HepG2 (cell line): Measurements from ENCODE around the gene ZGRF1. TPM values are rescaled to one million over a fixed set of nuclear protein-coding genes. Genes with fewer than 3 reads are reported as not detected.

Experiments used
- ATAC-seq: fragments of 200-7000 bp; cut with Tn5 transposase; 3 replicates; pipeline ENCODE4 v1.9.1; 2020; ENCODE audit warnings: mild to moderate bottlenecking, moderate library complexity
- BruUV-seq: library from RNA; stranded (reverse); fragments of 400-500 nt; replicated peaks from 2 replicates; lab custom pipeline; 2021; lab: Mats Ljungman, UMichigan
- CTCF ChIA-PET: fragments of 300-600 bp; formaldehyde crosslinking; extraction: SDS; loops from one replicate; lab custom pipeline; 2021; ENCODE audit warnings: low total read pairs, inconsistent platforms, low intra/inter-chr PET ratio; lab: Yijun Ruan, JAX
- POLR2A ChIA-PET: fragments of 350-600 bp; sonication (Branson Sonifier 250); formaldehyde crosslinking; loops from one replicate; lab custom pipeline; 2020; ENCODE audit warnings: antibody characterized with exemption, inconsistent platforms; lab: Yijun Ruan, JAX
- DNase-seq: peaks from one replicate; pipeline ENCODE4 v3.0.0-alpha.2; 2015; ENCODE audit warnings: low spot score
- FAIRE-seq: peaks from 3 replicates; lab custom pipeline; 2011; peaks lifted over from hg19 to GRCh38; lab: Jason Lieb, UNC
- H2AFZ ChIP-seq: one replicate; pipeline ENCODE4 v1.6.1; 2011; ENCODE audit warnings: low read length, inconsistent platforms
- H3K27ac ChIP-seq: fragments of 300-600 bp; 3 replicates; pipeline ENCODE4 v1.8.0; 2011; ENCODE audit warnings: mixed run types, mild to moderate bottlenecking, mixed read lengths, low read length, inconsistent platforms; ENCODE audit not compliant: insufficient read depth; ENCODE audit errors: extremely low read length
- H3K27me3 ChIP-seq, 2 experiments: fragments of 200-600 bp in 1 of 2; 2 replicates in 1 of 2; 3 replicates in 1 of 2; pipeline versions ENCODE4 v1.6.0 to v1.8.0; 2011; ENCODE audit warnings: low read length in 2 of 2, mild to moderate bottlenecking in 2 of 2, moderate library complexity in 2 of 2, inconsistent platforms in 1 of 2; ENCODE audit not compliant: insufficient read depth in 2 of 2, control insufficient read depth in 1 of 2
- H3K36me3 ChIP-seq, 2 experiments: fragments of 200-600 bp in 1 of 2; replicated peaks in 1 of 2; 2 replicates in 1 of 2; 3 replicates in 1 of 2; pipeline versions ENCODE4 v1.5.1 to v1.8.0; 2011; ENCODE audit warnings: low read length in 2 of 2, inconsistent platforms in 1 of 2; ENCODE audit not compliant: insufficient read depth in 2 of 2, control insufficient read depth in 1 of 2
- H3K4me1 ChIP-seq: 2 replicates; pipeline ENCODE4 v1.5.1; 2012; ENCODE audit warnings: low read length, inconsistent platforms; ENCODE audit not compliant: insufficient read depth
- H3K4me2 ChIP-seq: 2 replicates; pipeline ENCODE4 v1.6.0; 2011; ENCODE audit warnings: low read depth, low read length, inconsistent platforms
- H3K4me3 ChIP-seq, 3 experiments: fragments of 200-600 bp in 1 of 3; sonication (generic), shearing (Covaris generic) in 1 of 3; replicated peaks in 1 of 3; 2 replicates each; pipeline ENCODE4 v1.5.1; 2011 to 2016; ENCODE audit warnings: low read length in 3 of 3, inconsistent platforms in 2 of 3, low read depth in 2 of 3, mild to moderate bottlenecking in 2 of 3, control low read depth in 1 of 3, mixed read lengths in 1 of 3; ENCODE audit not compliant: insufficient read depth in 1 of 3
- H3K79me2 ChIP-seq: one replicate; pipeline ENCODE4 v1.6.1; 2011; ENCODE audit warnings: low read length, inconsistent platforms; ENCODE audit not compliant: insufficient read depth
- H3K9ac ChIP-seq: 2 replicates; pipeline ENCODE4 v1.6.0; 2011; ENCODE audit warnings: mild to moderate bottlenecking, low read depth, low read length, inconsistent platforms; ENCODE audit not compliant: insufficient read depth
- H3K9me3 ChIP-seq: 2 replicates; pipeline ENCODE4 v1.5.1; 2012; ENCODE audit warnings: mild to moderate bottlenecking, low read length
- H4K20me1 ChIP-seq: 2 replicates; pipeline ENCODE4 v1.6.0; 2011; ENCODE audit warnings: inconsistent platforms, mild to moderate bottlenecking, low read length, moderate library complexity; ENCODE audit not compliant: insufficient read depth
- AFF4 ChIP-seq: sonication (generic); formaldehyde crosslinking; IDR thresholded peaks from 2 replicates; pipeline ENCODE4 v1.4.0; 2020; ENCODE audit warnings: missing genetic modification reagents
- BRD4 ChIP-seq: sonication (generic); formaldehyde crosslinking; IDR thresholded peaks from 2 replicates; pipeline ENCODE4 v1.4.0; 2020; ENCODE audit warnings: missing genetic modification reagents
- HDAC6 ChIP-seq: fragments of 200-600 bp; sonication (generic); IDR thresholded peaks from 2 replicates; pipeline ENCODE4 v1.7.0; 2017; ENCODE audit warnings: mild to moderate bottlenecking, antibody characterized with exemption, low read length, low read depth
- NONO ChIP-seq, 2 experiments: fragments of 450-650 bp in 1 of 2; sonication (generic) in 1 of 2; formaldehyde crosslinking in 1 of 2; IDR thresholded peaks in 1 of 2; conservative IDR thresholded peaks in 1 of 2; 2 replicates each; pipeline versions ENCODE4 v1.6.1 to v1.8.0; 2017 to 2022; ENCODE audit warnings: mild to moderate bottlenecking in 1 of 2, missing genetic modification reagents in 1 of 2, moderate library complexity in 1 of 2
- SPEN ChIP-seq: sonication (generic); formaldehyde crosslinking; IDR thresholded peaks from 2 replicates; pipeline ENCODE4 v1.5.1; 2020; ENCODE audit warnings: low read depth, mild to moderate bottlenecking, missing genetic modification reagents
- TRIM24 ChIP-seq: sonication (generic); formaldehyde crosslinking; IDR thresholded peaks from 2 replicates; pipeline ENCODE4 v1.8.0; 2022; ENCODE audit warnings: mild to moderate bottlenecking, missing genetic modification reagents
- ZBED4 ChIP-seq: sonication (generic); formaldehyde crosslinking; IDR thresholded peaks from 2 replicates; pipeline ENCODE4 v1.4.0; 2020; ENCODE audit warnings: missing genetic modification reagents, borderline replicate concordance
- ZBTB21 ChIP-seq: sonication (generic); formaldehyde crosslinking; IDR thresholded peaks from 2 replicates; pipeline ENCODE4 v1.4.0; 2020; ENCODE audit warnings: missing genetic modification reagents
- ZBTB38 ChIP-seq: sonication (generic); formaldehyde crosslinking; IDR thresholded peaks from 2 replicates; pipeline ENCODE4 v1.5.1; 2020; ENCODE audit warnings: mild to moderate bottlenecking, missing genetic modification reagents
- ZFYVE20 ChIP-seq: sonication (generic); formaldehyde crosslinking; IDR thresholded peaks from 2 replicates; pipeline ENCODE4 v1.8.0; 2023; ENCODE audit warnings: low read depth, mild to moderate bottlenecking, moderate library complexity, missing genetic modification reagents, borderline replicate concordance
- ZNF367 ChIP-seq: sonication (generic); formaldehyde crosslinking; IDR thresholded peaks from 2 replicates; pipeline ENCODE4 v1.4.0; 2020; ENCODE audit warnings: missing genetic modification reagents, borderline replicate concordance
- ZNF512 ChIP-seq: sonication (generic); formaldehyde crosslinking; IDR thresholded peaks from 2 replicates; pipeline ENCODE4 v1.4.0; 2020; ENCODE audit warnings: mild to moderate bottlenecking, missing genetic modification reagents
- ZNF563 ChIP-seq: sonication (generic); formaldehyde crosslinking; IDR thresholded peaks from 2 replicates; pipeline ENCODE4 v1.8.0; 2022; ENCODE audit warnings: mild to moderate bottlenecking, moderate library complexity, missing genetic modification reagents
- ZNF577 ChIP-seq: sonication (generic); formaldehyde crosslinking; IDR thresholded peaks from 2 replicates; pipeline ENCODE4 v1.4.0; 2020; ENCODE audit warnings: mild to moderate bottlenecking, low read depth, missing genetic modification reagents, borderline replicate concordance
- ZNF672 ChIP-seq: sonication (generic); formaldehyde crosslinking; IDR thresholded peaks from 2 replicates; pipeline ENCODE4 v1.8.1; 2022; ENCODE audit warnings: missing genetic modification reagents
- WGBS: methylation state at CpG from one replicate; pipeline ENCODE4 v1.1.6; 2017; ENCODE audit warnings: low lambda C conversion rate; 5-methylcytosine and 5-hydroxymethylcytosine counted together
- in situ Hi-C: cut with HindIII; loops from 2 replicates; pipeline ENCODE4 v1.10.0; 2017; ENCODE audit warnings: low pct_unique_long_range_greater_than_20kb; ENCODE audit not compliant: extremely low pct_ligation_motif_present
- intact Hi-C: fragments of 100-400 bp; cut with micrococcal nuclease; formaldehyde crosslinking; loops from one replicate; pipeline ENCODE4 v1.10.0; 2022; ENCODE audit not compliant: unreplicated experiment
- polyA plus RNA-seq, 8 experiments: library from polyadenylated mRNA; depleted of rRNA in 3 of 8; stranded (reverse) in 7 of 8; unstranded in 1 of 8; fragments of >200 nt; fragmentation: Illumina TruSeq in 4 of 8; extraction: Trizol in 4 of 8; gene quantifications; 2 replicates each; pipeline versions ENCODE4 v1.2.1 to v1.2.3, GENCODE V29; 2011 to 2016; ENCODE audit warnings: low read depth in 4 of 8, missing spikeins in 1 of 8, mixed read lengths in 1 of 8; ENCODE audit not compliant: insufficient read depth in 1 of 8
- total RNA-seq, 5 experiments: library from RNA; depleted of rRNA; stranded (reverse); fragments of >200 nt; fragmentation: Illumina TruSeq; extraction: Trizol; gene quantifications; 2 replicates each; pipeline ENCODE4 v1.2.3, GENCODE V29; 2016; ENCODE audit warnings: low read depth in 1 of 5

ZGRF1 gene
- total and polyA plus RNA-seq, 2 of the 13 experiments (the other 11 are each of a cell fraction or from before 2014, with no cell fraction given) = 8.6 to 15.9 TPM

- Histone ChIP-seq H3K27ac (no peak overlapping the region), H3K4me1 (no peaks in the 10 kb centered on the region), H3K4me2 (no peak overlapping the region), H3K9me3 (no peaks in the 10 kb centered on the region), H4K20me1 (no peaks in the 10 kb centered on the region), H3K9ac (no peak overlapping the region), H3K36me3 (peaks cover 2% of the 10 kb centered on the region in 2 experiments; a peak in 2 of 5 replicates), H2AFZ (no peak overlapping the region), H3K4me3 (no peak overlapping the region), H3K27me3 (no peaks in the 10 kb centered on the region), H3K79me2 (no peaks in the 10 kb centered on the region)
- TF ChIP-seq ZBTB38 (no peak), ZFYVE20 (no peak), ZNF672 (CRISPR knock-in tag) (no peak), TRIM24 (CRISPR knock-in tag) (no peak), AFF4 (CRISPR knock-in tag) (no peak), ZBTB21 (CRISPR knock-in tag) (no peak), ZNF563 (CRISPR knock-in tag) (no peak), ZNF367 (CRISPR knock-in tag) (no peak), ZNF577 (CRISPR knock-in tag) (no peak), ZNF512 (CRISPR knock-in tag) (no peak), NONO (IDR thresholded peaks at IDR 0.05) (no peak), NONO (CRISPR knock-in tag; conservative IDR thresholded peaks at IDR 0.05) (no peak), HDAC6 (no peak), BRD4 (CRISPR knock-in tag) (no peak), SPEN (CRISPR knock-in tag) (no peak), ZBED4 (CRISPR knock-in tag) (no peak)
- WGBS = 91% methylated on average over 2 of the region's 2 CpGs
- in situ Hi-C loops (no loop called here), intact Hi-C loops (no loop called here)
- CTCF ChIA-PET = no interaction called here
- no TSS peak for BruUV-seq
- no peak for DNase-seq
- POLR2A ChIA-PET = no interaction called here
- ATAC-seq = no peak
- FAIRE-seq = no peak
These were observed 76.6 kb downstream of the ZGRF1 start for GRCh38 chr4:112560084-112560483.
